Left ventricle myocardium superior (tissue), 1 donor: ENCODE results near the gene GOLIM4. TPM values are rescaled to one million over a fixed set of nuclear protein-coding genes. Genes with fewer than 3 reads are reported as not detected.
A peak's percentile ranks its signal among the peaks of the same experiment; 100 is the strongest.
"Not testable (repeated sequence)": the region's sequence is repeated elsewhere in the genome, so short reads cannot be mapped to it uniquely, and the experiment has no call there.

Experiments used
- ATAC-seq: fragments of 200-7000 bp; cut with Tn5 transposase; one replicate; pipeline ENCODE4 v1.9.1; 2020; ENCODE audit warnings: mild to moderate bottlenecking, moderate library complexity
- DNase-seq: peaks from one replicate; pipeline ENCODE4 v3.0.0-alpha.2; 2020
- intact Hi-C: fragments of 100-400 bp; cut with micrococcal nuclease; formaldehyde crosslinking; loops from one replicate; pipeline ENCODE4 v1.11.0; 2022
- total RNA-seq: library from RNA; stranded (reverse); fragmentation: NEBNext Ultra II Directional; extraction: Animal tissue kit (Norgen Biotek cat#: 25700); gene quantifications from one replicate; pipeline ENCODE4 v1.2.1, GENCODE V29; 2021
- donor health status: DM: no; HTN: yes; CAD: no; lungs with severe emphysema.

GOLIM4 gene
- total RNA-seq, 1 donor from 2014 or later, result 63.2 TPM

- intact Hi-C loops, result no loop called here
- DNase-seq (no peak), ATAC-seq (peak; percentile 83)
Observed at GRCh38 chr3:168024537-168024941, 71.2 kb downstream of the GOLIM4 start.

GRCh38 chr3:168021737-168022450 is 73.8 kb downstream of the GOLIM4 start:
- intact Hi-C loops, result no loop called here
- ATAC-seq (no peak), DNase-seq (no peak)

GRCh38 chr3:168011280-168011679 is 84.4 kb downstream of the GOLIM4 start:
- DNase-seq, ATAC-seq, intact Hi-C loops: not testable (repeated sequence)

GRCh38 chr3:168006584-168006983 is 89.1 kb downstream of the GOLIM4 start:
- ATAC-seq, result no peak
- intact Hi-C loops, result no loop called here
- DNase-seq, result no peak

GRCh38 chr3:168003911-168004310 is 91.8 kb downstream of the GOLIM4 start:
- no peak for DNase-seq
- intact Hi-C loops, result no loop called here
- no peak for ATAC-seq

- no peak for ATAC-seq
- intact Hi-C loops, result no loop called here
- DNase-seq, result no peak
Observed at GRCh38 chr3:168002786-168003368, 92.8 kb downstream of the GOLIM4 start.

- intact Hi-C loops, result no loop called here
- DNase-seq (no peak), ATAC-seq (no peak)
Observed at GRCh38 chr3:168001244-168001643, 94.5 kb downstream of the GOLIM4 start.

GRCh38 chr3:167998253-167998652 is 97.5 kb downstream of the GOLIM4 start:
- intact Hi-C loops, result no loop called here

GRCh38 chr3:167996514-167996913 is 99.2 kb downstream of the GOLIM4 start:
- intact Hi-C loops, result no loop called here
- no peak for ATAC-seq
- no peak for DNase-seq

More at GRCh38 chr3:167998253-167998652, 97.5 kb downstream of the GOLIM4 start:
- no peak for DNase-seq
- ATAC-seq, result no peak

- no peak for ATAC-seq
- intact Hi-C loops, result no loop called here
- DNase-seq, result no peak
Observed at GRCh38 chr3:167992381-167992780, 103.3 kb downstream of the GOLIM4 start.

- no peak for ATAC-seq
- intact Hi-C loops, result no loop called here
Observed at GRCh38 chr3:167991213-167991612, 104.5 kb downstream of the GOLIM4 start.

GRCh38 chr3:167989999-167990398 is 105.7 kb downstream of the GOLIM4 start:
- ATAC-seq, result peak; percentile 34

More at GRCh38 chr3:167991213-167991612, 104.5 kb downstream of the GOLIM4 start:
- no peak for DNase-seq

GRCh38 chr3:167989066-167989465 is 106.7 kb downstream of the GOLIM4 start:
- no peak for ATAC-seq
- no peak for DNase-seq
- intact Hi-C loops, result no loop called here

More at GRCh38 chr3:167989999-167990398, 105.7 kb downstream of the GOLIM4 start:
- no peak for DNase-seq
- intact Hi-C loops, result no loop called here

GRCh38 chr3:167983583-167983982 is 112.1 kb downstream of the GOLIM4 start:
- intact Hi-C loops, result no loop called here
- DNase-seq, result no peak
- ATAC-seq, result no peak

GRCh38 chr3:167978486-167978885 is 117.2 kb downstream of the GOLIM4 start:
- DNase-seq (no peak), ATAC-seq (no peak)
- intact Hi-C loops, result no loop called here

GRCh38 chr3:167978071-167978470 is 117.7 kb downstream of the GOLIM4 start:
- DNase-seq (no peak), ATAC-seq (no peak)
- intact Hi-C loops, result no loop called here

GRCh38 chr3:167976516-167977361 is 119.0 kb downstream of the GOLIM4 start:
- no peak for ATAC-seq
- DNase-seq, result no peak
- intact Hi-C loops, result no loop called here

GRCh38 chr3:167973901-167974300 is 121.8 kb downstream of the GOLIM4 start:
- DNase-seq (no peak), ATAC-seq (no peak)
- intact Hi-C loops, result no loop called here

- ATAC-seq, result no peak
- intact Hi-C loops, result no loop called here
Observed at GRCh38 chr3:167973046-167973445, 122.7 kb downstream of the GOLIM4 start.

GRCh38 chr3:167972502-167972901 is 123.2 kb downstream of the GOLIM4 start:
- no peak for DNase-seq
- no peak for ATAC-seq
- intact Hi-C loops, result no loop called here

More at GRCh38 chr3:167973046-167973445, 122.7 kb downstream of the GOLIM4 start:
- no peak for DNase-seq
